SIG-M5 treated with dmso at 0.1 percent for 504 hours (cell line): ENCODE measurements around the gene OR2S2.
"Not testable (repeated sequence)": the region's sequence is repeated elsewhere in the genome, so short reads cannot be mapped to it uniquely, and the experiment has no call there.

Source experiments
- DNase-seq: peaks from one replicate; lab custom pipeline; 2025; ENCODE audit not compliant: unreplicated experiment; lab: John Stamatoyannopoulos, UW

The OR2S2 gene

DNA sequence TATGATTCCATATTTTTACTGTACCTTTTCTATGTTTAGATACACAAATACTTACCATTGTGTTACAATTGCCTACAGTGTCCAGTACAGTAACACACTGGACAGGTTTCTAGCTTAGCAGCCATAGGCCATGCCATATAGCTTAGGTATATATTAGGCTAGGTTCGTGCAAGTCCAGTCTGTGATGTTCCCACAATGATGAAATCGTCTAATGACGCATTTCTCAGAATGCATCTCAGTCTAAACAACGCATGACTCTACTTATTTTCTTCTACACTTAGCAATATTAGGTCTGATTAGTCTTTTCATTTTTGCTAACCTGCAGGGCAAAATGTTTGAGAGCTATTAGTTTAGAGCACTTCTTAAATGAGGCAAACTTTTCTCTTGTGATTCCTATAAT is 22.7 kb downstream of the OR2S2 start:
- DNase-seq = no peak

DNA sequence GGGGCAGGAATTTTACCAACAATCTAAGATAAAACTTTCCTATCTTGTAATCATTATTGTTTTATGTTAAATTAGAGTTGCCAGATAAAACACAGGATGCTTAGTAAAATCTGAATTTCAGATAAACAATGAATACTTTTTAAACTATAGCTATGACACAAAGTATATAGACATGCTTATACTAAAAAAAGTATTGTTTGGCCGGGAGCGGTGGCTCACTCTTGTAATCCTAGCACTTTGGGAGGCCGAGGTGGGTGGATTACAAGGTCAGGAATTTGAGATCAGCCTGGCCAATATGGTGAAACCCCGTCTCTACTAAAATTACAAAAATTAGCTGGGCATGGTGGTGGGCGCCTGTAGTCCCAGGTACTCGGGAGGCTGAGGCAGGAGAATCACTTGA is 23.9 kb downstream of the OR2S2 start:
- not testable (repeated sequence) for DNase-seq

DNA sequence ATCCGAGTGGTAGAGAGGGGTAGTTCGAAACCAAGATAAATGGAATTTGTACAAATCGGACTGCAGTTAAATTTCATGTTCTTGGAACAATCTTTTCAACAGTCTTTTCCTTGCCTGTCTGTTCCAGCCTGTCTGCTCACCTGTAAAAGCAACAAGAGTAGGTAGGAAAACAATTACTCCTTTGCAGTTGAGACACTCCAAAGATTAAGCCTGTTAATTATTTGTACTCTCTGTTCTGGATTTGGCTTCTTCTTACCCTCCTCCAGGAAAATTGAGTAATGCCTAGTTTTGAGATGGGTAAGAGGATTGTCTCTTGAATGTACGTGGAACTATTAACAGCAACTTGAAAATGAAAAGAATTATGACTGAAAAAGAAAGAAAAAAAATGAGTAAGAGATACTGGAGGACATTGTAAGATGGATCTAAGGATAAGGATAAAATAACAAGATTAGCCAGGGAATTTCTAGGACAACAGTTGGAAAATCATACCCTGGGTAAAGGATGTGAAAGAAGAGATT is 24.3 kb downstream of the OR2S2 start:
- no peak for DNase-seq

DNA sequence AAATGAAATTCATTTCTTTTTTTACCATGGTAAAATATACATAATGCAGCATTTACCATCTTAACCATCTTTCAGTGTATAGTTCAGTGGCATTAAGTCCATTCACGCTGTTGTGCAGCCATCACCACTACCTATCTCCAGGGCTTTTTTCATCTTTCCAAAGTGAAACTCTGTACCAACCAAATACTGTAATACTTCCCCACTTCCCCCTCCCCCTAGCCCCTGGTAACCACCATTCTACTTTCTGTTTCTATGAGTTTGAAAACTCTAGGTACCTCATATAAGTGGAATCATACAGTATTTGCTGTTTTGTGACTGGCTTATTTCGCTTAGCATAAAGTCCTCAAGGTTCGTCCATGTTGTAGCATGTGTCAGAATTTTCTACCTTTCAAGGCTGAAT is 25.2 kb downstream of the OR2S2 start:
- DNase-seq = no peak

DNA sequence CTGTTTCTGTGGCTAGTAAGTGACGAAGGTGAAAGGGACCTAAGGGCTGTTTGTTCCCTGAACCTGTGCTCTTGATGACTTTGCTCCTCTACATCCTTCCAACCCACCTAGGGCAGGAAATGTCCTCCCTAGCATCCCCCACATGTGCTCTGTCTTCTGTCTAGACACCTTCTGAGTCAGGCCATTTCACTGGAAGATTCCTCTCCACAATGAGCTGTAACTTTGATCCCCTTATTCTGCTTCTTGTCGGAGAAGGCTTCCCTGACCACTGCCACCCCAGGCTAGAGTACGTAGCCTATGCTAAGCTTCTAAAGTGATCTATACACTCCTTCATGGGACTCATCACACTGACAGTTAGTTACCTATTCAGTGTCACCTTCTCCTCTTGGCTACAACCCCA is 27.0 kb downstream of the OR2S2 start:
- no peak for DNase-seq

DNA sequence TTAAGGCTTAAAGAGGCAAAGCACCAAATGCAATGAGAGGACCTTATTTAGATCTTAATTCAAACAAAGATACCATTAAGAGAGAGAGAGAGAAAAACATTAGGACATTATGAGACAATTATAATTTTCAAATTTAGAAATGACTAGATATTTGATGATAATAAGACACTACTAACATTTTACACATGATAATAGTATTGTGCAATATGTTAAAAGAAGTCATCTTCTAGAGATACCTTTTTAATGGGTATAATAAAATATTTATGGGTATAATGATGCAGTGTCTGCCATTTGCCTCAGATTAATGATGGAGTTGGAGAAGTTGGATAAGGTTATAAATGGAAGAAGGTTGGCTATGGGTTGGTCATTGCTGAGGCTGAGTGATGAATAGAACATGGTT is 27.4 kb downstream of the OR2S2 start:
- no peak for DNase-seq

DNA sequence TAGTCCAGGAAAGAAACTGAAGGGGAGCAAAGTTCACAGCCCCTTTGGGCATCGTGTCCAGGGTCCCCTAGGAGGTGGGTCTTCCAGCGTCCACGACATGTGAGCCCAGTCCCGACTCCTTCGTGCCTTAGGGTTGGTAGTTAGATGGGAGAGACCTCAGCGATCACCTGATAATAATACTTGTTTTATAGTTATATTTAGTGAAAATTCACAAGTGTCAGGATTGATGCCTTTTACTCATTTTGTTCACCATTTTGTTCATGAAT is 28.6 kb downstream of the OR2S2 start:
- DNase-seq = no peak

DNA sequence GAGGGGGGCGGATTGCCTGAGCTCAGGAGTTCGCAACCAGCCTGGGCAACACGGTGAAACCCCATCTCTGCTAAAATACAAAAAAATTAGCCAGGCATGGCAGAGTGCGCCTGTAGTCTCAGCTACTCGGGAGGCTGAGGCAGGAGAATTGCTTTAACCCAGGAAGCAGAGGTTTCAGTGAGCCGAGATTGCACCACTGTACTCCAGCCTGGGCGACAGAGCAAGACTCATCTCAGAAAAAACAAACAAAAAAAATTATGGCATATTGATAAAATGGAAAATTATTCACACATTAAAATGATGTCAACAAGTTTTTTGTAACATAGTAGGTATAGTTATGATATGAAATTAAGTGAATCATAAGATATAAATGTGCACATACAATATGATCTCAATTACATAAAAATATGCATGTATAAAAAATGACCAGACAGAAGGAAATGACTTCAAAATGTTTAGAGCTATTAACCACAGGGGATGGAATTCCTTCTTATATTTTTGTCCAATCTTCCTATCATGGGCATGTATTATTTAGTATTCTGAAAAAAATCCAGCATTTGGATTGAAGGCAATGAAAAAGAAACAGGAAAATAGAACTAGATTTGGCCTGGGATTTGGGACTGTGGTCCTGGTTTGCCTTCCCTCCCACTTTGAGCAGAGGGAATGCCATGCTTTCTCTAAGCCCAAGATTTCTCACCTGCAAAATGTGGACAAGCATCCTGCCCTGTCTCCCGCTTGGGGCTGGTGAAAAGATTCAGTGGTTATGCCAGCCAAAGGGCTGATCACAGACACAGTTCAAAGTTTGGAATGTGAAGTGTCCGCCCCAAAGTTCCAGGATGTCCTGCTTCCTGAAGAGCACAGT is 29.1 kb downstream of the OR2S2 start:
- no peak for DNase-seq

DNA sequence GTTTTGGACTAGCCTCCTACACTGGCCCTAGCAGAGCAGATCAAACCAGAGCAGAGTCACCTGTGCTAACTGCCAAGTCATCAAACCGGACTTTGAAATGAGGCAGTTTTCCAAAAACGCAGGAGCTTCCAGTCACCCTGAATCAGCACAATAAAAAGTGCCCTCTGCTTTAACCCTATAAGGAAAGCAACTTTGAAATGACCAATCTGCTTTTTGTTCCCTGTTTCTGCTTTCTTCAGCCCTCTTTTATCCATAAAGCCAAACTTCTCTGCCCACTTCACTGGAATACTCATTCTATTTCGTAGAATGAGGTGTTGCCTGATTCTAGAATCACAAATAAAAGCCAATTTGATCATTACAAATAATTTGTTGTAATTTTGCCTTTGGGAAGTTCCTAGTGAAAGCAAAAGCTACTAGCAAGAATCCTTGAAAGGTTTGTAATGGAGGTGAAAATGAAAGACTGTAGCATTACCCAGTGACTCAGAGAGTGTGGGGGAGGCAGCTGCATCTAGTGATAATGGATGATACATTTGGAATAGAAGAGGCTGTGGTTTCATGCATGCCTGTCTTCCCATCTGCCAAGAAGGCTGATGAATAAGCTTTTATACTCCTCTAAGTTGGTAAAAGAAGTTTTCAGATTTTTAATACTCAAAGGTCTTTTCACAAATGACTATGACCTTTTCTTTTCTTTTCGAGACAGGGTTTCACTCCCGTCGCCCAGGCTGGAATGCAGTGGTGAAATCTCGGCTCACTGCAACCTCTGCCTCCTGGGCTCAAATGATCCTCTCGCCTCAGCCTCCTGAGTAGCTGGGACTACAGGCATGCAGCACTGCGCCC is 33.8 kb downstream of the OR2S2 start:
- DNase-seq = no peak

DNA sequence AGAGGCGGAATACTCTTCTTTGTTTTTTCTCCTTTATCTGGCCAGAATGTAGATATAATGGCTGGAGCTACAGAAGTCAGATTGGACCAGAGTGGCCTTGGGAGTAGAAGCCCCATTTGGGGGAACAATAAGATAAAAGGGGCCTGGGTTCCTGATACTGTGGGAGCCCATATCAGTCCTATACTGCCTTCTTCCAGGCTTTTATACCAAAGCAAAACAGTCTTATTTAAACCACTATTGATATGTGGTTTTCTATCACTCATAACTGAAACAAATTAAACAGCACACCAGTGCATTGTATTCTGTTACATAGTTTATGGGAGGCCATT is 34.4 kb downstream of the OR2S2 start:
- DNase-seq = no peak

DNA sequence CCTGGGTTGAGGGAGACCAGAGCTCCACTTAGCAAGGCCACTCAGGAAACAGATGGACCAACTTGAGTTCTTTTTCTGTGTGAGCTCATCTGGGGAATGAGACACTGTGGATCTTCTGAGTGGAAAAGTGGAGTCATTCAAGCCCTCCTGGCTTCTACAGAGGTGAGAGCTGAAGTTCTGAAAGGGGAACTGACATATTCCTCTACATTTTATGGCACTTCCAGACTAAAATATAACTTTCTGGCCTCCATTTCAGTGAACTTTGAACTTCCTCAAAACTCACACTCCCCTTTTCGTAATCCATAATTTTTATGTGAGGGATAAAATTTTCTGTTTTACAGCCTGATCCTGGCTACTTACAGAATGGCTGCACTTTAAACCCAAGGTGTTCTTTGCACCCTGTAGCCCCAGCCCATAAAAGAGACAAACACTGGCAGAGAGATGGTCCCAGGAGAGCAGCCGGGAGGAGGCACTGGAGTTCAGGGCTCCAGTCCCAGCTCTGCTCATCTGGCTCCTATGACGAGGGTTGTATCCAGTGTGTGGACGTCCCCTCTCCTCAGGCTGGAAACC is 37.8 kb downstream of the OR2S2 start:
- peak; percentile 51 for DNase-seq

DNA sequence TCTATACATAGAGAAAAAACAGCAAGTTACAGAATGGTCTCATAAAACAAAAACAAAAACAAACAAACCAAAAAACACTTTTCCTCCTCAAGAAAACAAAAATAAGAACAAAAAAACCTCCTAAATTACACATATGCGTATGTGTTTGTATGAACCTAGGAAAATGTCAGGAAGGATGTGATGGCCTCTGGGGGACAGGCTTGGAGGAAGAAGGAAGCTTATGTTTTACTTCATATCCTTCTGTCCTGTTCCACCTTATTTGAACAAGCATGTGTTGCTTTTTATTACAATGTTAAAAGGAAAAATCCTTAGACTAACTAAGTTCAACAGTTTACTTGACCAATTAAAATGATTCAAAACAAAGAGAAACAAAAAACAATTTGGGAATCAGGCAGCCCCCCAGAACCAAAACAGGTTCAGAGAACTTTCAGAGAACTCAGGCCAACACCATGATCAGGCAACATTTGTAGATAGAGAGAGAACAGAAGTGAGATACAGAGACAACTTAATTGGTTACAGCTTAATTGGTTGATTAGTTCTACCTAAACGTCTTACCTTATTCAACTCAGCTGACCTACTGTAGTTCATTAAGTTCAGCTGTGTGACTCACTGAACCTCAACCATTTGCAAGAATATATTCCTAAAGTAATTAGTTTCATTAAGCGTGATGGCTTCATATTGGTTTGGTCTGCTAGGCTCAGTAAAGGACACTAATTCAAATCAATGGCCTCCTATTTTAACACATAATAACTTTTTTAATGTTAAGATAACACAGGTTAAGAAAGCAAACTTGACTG is 38.5 kb downstream of the OR2S2 start:
- DNase-seq = no peak

DNA sequence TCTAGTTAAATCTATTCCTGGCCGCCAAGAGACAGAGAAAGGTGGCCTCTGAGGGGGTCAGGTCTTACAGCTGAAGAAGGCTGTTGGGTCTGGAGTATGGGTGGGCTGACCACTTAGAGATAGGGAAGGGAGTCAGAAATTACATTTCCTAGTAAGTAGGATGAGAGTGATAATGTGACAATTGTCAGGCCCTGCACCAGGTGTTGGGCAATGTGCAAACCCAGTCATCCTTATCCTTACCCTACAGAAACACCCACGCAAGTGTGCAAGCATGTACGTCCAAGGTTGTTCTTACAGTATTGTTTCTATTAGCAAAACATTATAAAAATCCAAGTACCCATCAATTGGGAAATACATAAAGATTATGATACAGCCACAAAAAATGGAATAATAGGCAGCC is 39.2 kb downstream of the OR2S2 start:
- DNase-seq = no peak

DNA sequence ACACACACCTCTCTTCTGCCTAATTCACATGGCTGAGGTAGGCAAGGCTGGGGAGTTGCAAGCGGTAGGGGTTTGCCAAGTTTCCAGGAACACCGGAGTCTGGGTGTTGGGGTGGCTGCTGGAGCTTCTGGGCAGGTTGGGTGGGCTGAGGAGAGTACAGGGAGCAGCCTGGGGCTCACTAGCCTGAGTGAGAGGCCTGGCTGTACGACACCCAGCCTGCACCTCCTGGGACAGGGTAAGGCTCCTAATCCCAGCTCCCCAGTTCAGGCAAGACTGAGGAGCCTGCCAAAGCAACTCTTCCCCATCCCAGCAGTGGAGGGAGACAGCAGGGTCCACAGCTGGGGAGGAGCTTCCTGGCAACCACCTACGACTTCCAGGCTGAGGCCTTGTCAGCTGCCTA is 40.7 kb downstream of the OR2S2 start:
- no peak for DNase-seq

DNA sequence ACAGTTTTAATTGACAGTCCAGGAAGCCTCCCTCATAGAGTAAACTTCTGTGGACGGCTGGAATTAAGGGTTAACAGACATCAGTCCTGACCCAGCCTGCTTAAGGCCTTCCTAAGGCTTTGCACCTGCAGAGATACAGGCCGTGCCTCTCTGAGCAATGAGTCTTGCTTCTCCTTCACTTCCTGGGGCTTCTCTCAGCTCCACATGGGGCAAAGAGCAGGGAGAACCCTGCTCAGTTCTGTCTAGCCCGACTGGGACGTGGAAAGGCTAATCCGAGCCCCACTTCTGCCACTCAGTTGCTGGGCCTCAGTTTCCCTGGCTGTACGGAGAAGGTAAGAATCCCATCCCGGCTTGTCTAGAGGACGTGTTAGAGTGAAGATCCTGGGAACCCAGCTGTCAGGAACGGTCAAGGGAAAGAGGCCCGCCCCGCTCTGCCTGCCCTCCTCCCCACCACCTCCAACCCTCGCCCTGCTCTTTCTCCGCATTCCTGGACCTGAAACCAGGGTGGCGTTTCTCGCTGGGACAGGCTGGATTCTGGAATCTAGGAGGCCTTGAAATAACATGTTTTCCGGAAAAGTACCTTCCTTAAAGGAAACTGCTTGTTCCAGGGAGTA is 42.2 kb downstream of the OR2S2 start:
- DNase-seq = no peak

DNA sequence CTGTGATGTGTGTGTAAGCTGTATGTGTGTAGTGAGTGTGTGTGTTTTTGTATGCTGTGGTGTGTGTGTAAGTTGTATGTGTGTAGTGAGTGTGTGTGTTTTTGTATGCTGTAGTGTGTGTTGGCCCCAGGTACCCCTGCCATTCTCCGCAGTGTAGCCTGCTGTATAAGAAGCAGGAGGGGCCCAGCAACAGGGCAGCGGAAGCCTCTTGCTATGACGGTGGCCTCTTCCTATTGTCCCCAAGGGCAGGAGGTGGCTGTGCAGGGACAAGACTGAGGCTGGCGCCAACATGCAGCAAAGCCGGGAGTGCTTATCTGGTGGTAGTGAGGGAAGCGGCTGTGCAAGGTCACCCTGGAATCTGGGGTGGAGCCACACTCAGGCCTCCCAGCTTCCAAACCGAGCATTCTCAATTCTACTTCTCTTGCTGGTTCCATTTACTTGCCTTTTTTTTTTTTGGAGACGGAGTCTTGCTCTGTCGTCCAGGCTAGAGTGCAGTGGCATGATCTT is 43.6 kb downstream of the OR2S2 start:
- DNase-seq = no peak

DNA sequence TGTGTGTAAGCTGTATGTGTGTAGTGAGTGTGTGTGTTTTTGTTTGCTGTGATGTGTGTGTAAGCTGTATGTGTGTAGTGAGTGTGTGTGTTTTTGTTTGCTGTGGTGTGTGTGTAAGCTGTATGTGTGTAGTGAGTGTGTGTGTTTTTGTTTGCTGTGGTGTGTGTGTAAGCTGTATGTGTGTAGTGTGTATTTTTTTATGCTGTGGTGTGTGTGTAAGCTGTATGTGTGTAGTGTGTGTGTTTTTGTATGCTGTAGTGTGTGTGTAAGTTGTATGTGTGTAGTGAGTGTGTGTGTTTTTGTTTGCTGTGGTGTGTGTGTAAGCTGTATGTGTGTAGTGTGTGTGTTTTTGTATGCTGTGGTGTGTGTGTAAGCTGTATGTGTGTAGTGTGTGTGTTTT is 44.5 kb downstream of the OR2S2 start:
- not testable (repeated sequence) for DNase-seq

DNA sequence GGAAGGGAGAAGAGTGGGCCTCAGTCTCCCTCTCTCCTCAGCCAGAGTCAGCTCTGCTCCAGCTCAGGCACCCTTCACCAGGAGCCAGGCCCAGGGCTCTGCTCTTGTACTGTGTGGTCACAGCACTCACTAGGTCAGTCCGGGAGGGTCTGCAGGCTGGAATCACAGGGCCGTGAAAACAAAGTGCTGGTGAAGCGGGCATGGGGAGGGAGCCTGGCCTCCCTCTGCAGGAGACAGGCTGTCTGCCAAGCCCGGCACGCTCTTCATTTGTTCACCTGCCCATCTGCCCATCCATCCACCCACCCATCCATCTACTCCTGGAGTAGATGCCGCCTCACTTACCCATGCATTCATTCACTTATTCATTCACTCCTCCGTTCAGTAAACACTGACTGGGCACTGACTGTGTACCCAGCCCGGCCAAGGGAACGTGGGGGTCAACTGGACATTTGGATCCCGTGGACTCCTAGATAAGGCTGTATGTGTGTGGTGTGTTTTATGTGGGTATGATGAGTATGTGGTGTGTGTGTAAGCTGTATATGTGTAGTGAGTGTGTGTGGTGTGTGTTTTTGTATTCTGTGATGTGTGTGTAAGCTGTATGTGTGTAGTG is 45.1 kb downstream of the OR2S2 start:
- DNase-seq = no peak

DNA sequence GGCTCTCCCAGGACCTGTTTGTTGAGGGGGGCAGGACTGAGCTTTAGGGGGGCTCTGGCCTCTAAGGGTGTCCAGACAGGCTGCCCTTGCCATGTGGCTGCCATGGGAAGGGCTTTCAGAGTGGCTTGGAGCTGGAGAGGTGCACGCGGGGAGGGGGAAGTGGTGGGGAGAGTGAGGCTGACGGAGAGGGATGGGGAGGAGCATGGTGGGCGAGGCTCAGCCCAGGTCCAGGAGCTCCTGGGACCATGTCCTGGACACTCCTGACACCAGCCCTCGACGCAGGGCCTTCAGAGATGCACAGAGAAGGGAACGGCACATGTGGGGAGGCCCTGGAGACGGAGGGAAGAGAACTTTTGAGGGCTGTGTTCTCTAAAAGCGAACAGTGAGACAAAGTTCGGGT is 46.3 kb downstream of the OR2S2 start:
- DNase-seq = no peak

DNA sequence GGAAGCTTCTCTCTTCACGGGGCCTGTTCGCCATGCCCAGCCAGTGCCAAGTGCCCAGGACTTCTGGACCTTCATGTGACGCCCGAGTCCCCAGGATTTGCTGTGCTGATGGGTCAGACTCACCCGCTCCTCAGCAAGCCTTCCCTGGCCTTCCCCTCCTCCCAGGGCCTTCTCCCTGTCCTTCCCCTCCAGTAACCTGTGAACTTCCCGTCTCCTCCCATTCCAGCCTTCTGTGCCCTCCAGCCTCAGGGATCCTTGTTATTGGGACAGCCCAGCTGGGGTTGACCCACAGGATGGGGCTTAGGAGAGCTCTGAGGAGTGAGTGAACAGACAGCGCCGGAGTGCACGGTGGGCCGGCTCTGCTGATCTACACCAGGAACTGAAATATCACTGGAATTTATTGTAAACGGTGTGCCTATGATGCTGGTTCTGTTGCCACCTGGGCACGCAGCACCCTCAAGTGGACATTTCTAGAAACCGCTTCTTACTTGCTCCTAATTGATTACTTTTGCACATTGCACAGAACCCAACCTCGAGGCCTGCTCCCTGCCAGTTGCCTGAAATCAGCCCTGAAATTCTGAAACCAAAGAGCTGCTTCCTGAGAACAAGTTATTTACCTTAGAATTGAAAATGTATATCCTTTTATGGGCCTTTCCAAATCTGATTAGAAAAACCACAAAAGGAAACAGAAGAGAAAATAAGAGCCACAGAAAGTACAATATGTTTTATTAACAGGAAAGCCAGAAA is 47.2 kb downstream of the OR2S2 start:
- DNase-seq = peak; percentile 30
